T-helper 17 cell (primary cell): ENCODE data around the gene SKA2. TPM values are rescaled to one million over a fixed set of nuclear protein-coding genes. Genes with fewer than 3 reads are reported as not detected.
A peak's percentile ranks its signal among the peaks of the same experiment; 100 is the strongest.
"Not testable (repeated sequence)": the region's sequence is repeated elsewhere in the genome, so short reads cannot be mapped to it uniquely, and the experiment has no call there.

Experiments
- ATAC-seq: fragments of 150-1000 bp; cut with Tn5 transposase; 2 replicates; pipeline ENCODE4 v1.10.0; 2021; ENCODE audit warnings: mild to moderate bottlenecking, moderate library complexity
- DNase-seq, 3 donors: peaks; one replicate each; pipeline versions ENCODE4 v3.0.0 to v3.0.0-alpha.2; 2020 to 2021
- H3K9me3 ChIP-seq: one replicate; pipeline ENCODE4 v1.7.0; 2013; ENCODE audit warnings: low read length, mild to moderate bottlenecking; ENCODE audit not compliant: control insufficient read depth, poor library complexity, severe bottlenecking
- H3K27ac Mint-ChIP-seq: one replicate; pipeline ENCODE4 v1.8.0; 2022; ENCODE audit warnings: mild to moderate bottlenecking, moderate library complexity, mixed read lengths
- H3K27me3 Mint-ChIP-seq: one replicate; pipeline ENCODE4 v1.8.0; 2022; ENCODE audit warnings: mixed read lengths
- H3K36me3 Mint-ChIP-seq: one replicate; pipeline ENCODE4 v1.8.0; 2022; ENCODE audit warnings: low read depth, mixed read lengths
- H3K4me1 Mint-ChIP-seq: one replicate; pipeline ENCODE4 v1.8.0; 2022; ENCODE audit warnings: mild to moderate bottlenecking, mixed read lengths
- H3K4me3 Mint-ChIP-seq: one replicate; pipeline ENCODE4 v1.8.0; 2022; ENCODE audit warnings: mild to moderate bottlenecking, moderate library complexity, mixed read lengths
- total RNA-seq, 4 donors: library from RNA in 2 of 4; stranded (reverse) in 2 of 4; gene quantifications; one replicate each; pipeline ENCODE4 v1.2.3 and lab custom pipeline; 2022 to 2026

SKA2 gene, protein sequence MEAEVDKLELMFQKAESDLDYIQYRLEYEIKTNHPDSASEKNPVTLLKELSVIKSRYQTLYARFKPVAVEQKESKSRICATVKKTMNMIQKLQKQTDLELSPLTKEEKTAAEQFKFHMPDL
- total RNA-seq (10 to 100 TPM; 15.4 to 16.5 TPM), total RNA-seq (lab: John Stamatoyannopoulos, UW) (18.6 to 34.1 reads per million in 2 donors)

DNA sequence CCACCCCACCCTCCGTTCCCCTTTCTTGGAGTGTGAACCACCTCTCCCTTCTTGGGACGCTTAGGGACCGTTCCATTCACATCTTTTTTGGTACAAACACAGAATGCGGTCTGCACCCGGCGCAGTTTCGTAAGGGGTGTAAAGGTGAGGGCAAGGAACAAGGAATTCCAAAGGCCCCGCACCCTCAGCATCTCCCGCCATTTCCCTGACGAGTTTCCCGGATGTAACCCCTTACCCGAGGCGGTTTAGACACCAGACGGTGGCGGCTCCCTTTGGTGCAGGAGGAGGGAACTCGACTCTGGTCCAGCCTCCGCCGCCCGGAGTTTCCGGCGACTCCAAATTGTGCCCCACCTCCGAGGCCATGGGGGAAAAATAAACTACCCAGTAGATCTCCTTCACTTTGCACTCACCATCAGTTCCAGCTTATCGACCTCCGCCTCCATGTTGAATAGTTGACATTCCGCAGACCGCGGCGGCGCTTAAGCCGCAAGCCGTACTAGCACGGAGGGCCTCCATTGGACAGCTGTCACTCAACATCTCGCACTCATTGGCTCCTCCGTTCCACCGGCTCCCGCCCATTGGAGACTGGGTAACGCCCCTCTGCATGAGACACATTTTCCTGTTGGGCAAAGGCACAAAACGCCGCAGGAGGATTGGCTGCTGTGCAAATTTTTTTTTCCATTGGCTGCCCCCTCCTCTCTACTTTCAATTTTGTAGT lies at the start of gene SKA2:
Gene SKA2, minus strand, starts transcription at position 466 of the 718 bp plus-strand sequence. Its CDS starts 23 bp downstream, at position 443.
- Mint-ChIP-seq H3K27ac (no peak within 1 kb of the TSS), H3K4me1 (peaks cover 27% of the 10 kb centered on the region), H3K36me3 (no peaks in the 10 kb centered on the region), H3K27me3 (no peaks in the 10 kb centered on the region), H3K4me3 (no peak within 1 kb of the TSS)
- ATAC-seq (peak; percentile 85), DNase-seq (peak; percentile 83 to 96 (median 91))
- H3K9me3 ChIP-seq, result no peaks in the 10 kb centered on the region

DNA sequence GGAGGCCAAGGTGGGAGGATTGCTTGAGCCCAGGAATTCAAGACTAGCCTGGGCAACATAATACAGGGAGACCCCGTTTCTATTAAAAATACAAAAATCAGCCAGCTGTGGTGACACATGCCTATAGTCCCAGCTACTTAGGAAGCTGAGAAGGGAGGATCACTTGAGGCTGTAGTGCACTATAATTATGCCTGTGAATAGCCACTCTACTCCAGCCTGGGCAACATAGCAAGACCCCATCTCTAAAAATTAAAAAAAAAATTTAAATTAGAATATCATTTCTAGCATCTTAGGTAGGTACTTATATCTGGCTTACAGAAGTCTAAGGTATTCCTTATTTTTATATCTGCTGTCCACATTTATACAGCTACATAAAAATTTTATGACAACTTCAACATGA lies 47.3 kb upstream of the SKA2 start:
- H3K4me1 Mint-ChIP-seq, result no peaks in the 10 kb centered on the region
- no peaks in the 10 kb centered on the region for H3K27me3 Mint-ChIP-seq
- no peak overlapping the region for H3K4me3 Mint-ChIP-seq
- DNase-seq (no peak), ATAC-seq (no peak)
- H3K27ac Mint-ChIP-seq, result no peak overlapping the region
- no peaks in the 10 kb centered on the region for H3K9me3 ChIP-seq
- H3K36me3 Mint-ChIP-seq, result no peaks in the 10 kb centered on the region

DNA sequence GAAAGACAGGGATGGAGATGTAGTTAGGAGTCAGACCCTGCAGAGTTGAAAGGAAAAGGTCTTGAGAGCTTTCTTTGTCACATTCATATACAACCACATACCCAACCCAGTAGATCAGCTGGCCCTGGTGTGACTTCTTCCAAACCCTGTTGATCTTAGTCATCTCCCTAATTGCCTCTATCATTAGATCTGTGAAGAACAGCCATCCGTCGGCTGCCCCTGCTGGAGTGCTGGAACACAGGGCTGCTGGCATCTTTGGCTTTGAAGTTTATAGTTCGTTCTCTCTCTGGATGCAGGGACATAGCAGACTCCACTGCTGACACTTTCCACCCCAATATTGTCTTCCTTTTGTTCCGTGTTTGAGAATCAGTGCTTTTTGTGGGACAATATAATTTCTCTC lies 44.4 kb upstream of the SKA2 start:
- Mint-ChIP-seq H3K4me1 (no peaks in the 10 kb centered on the region), H3K36me3 (no peaks in the 10 kb centered on the region), H3K4me3 (no peak overlapping the region), H3K27me3 (no peaks in the 10 kb centered on the region), H3K27ac (no peak overlapping the region)
- DNase-seq (no peak), ATAC-seq (no peak)
- no peaks in the 10 kb centered on the region for H3K9me3 ChIP-seq

DNA sequence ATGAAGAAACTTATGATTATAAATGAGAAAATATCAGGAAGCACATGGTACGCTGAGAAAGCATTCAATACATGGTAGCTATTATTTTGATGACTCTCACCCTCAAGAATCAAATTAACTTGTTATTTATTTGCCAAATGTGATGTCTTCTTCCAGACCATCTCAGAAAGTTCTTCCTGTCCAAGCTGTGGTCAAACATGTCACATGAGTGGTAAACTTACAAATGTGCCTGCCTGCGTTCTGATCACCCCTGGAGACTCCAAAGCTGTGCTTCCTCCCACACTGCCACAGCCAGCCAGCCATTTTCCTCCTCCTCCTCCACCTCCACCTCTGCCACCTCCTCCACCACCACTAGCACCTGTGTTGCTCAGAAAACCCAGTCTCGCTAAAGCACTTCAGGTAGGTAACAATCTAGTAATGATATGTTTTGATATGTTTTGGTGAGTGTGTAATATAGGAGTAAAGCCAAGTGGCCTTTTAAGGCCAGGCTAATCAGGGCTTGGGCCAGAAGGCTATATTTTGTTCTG lies 38.4 kb upstream of the SKA2 start:
- Mint-ChIP-seq H3K4me3 (no peak overlapping the region), H3K36me3 (peaks cover 2% of the 10 kb centered on the region), H3K27me3 (no peaks in the 10 kb centered on the region), H3K27ac (peak overlapping the region; percentile 5), H3K4me1 (no peaks in the 10 kb centered on the region)
- DNase-seq (no peak), ATAC-seq (no peak)
- no peaks in the 10 kb centered on the region for H3K9me3 ChIP-seq

DNA sequence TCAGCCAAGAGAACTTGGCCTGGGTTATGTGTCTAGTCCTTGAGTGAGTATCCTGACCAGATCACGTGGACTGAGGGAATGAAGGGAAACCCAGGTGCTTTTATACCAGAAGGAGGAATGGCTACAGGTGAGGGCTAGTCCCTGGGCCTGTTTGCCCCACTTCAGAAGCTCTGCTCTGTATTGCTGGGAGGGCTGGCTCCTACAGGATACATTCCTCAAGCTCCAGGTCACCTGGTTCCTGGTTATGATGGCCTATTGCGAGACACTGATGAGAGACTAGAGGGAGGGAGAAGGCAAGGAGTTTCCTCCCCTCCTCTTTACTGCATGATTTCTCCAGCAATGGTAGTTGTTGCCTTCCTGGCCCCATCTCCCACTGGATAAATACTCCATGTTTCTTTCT lies 35.8 kb upstream of the SKA2 start:
- H3K27me3 Mint-ChIP-seq, result no peaks in the 10 kb centered on the region
- H3K9me3 ChIP-seq, result no peaks in the 10 kb centered on the region
- no peak overlapping the region for H3K27ac Mint-ChIP-seq
- no peaks in the 10 kb centered on the region for H3K4me1 Mint-ChIP-seq
- no peak overlapping the region for H3K4me3 Mint-ChIP-seq
- H3K36me3 Mint-ChIP-seq, result peaks cover 2% of the 10 kb centered on the region
- no peak for ATAC-seq
- no peak for DNase-seq

DNA sequence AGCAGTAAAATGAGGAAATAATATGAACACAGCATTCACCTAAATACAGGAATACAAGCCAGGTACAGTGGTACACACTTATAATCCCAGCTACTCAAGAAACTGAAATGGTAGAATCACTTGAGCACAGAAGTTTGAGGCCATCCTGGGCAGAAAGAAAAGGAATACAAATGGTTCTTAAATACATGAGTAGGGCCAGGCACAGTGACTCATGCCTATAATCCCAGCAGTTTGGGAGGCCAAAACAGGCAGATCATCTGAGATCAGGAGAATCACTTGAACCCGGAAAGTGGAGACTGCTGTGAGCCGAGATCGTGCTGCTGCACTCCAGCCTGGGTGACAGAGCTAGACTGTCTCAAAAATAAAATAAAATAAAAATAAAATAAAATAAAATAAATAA lies 31.9 kb upstream of the SKA2 start:
- no peaks in the 10 kb centered on the region for H3K27me3 Mint-ChIP-seq
- DNase-seq, result no peak
- H3K4me1 Mint-ChIP-seq, result no peaks in the 10 kb centered on the region
- H3K36me3 Mint-ChIP-seq, result no peaks in the 10 kb centered on the region
- no peak overlapping the region for H3K4me3 Mint-ChIP-seq
- H3K9me3 ChIP-seq, result no peaks in the 10 kb centered on the region
- ATAC-seq, result no peak
- no peak overlapping the region for H3K27ac Mint-ChIP-seq

DNA sequence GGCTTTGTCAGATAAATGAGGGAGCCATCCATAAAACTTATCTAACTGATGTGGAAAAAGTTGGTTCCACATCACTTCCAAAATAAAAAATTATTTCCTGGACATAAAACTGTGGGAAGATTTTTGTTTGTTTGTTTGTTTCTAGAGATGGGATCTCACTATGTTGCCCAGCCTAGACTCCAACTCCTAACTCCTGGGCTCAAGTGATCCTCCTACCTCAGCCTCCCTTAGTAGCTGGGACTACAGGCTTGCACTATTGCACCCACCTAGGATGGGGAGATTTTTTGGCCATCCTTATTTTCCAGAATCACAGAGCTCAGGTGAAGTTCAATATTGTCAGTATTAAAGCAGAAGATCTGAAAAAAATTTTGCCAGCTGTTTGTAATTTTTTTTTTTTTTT lies 31.0 kb upstream of the SKA2 start:
- H3K4me3 Mint-ChIP-seq, result no peak overlapping the region
- ATAC-seq, result no peak
- no peaks in the 10 kb centered on the region for H3K36me3 Mint-ChIP-seq
- no peak overlapping the region for H3K27ac Mint-ChIP-seq
- DNase-seq, result no peak
- no peaks in the 10 kb centered on the region for H3K27me3 Mint-ChIP-seq
- no peaks in the 10 kb centered on the region for H3K4me1 Mint-ChIP-seq
- no peaks in the 10 kb centered on the region for H3K9me3 ChIP-seq

DNA sequence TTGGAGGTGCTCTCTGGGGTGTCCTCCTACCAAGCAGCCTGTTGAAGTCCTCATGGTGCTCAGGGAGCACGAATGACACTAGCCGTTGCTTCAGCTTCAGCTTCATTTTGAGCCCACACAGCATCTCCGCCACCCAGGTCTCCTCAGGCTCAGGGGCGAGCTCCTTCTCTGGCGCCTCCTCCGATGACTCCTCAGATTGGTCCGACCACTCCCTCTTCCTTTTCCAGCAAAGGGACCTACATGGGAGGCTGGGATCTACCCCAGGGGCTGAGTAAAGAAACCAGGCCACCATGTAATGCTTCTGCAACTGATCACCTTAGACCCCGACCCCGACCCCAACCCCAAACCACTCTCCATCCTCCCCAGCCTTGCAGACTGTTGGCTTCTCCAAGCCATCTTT lies 26.5 kb upstream of the SKA2 start:
- Mint-ChIP-seq H3K27ac (no peak overlapping the region), H3K36me3 (no peaks in the 10 kb centered on the region), H3K4me3 (no peak overlapping the region), H3K4me1 (peaks cover 6% of the 10 kb centered on the region), H3K27me3 (no peaks in the 10 kb centered on the region)
- H3K9me3 ChIP-seq, result no peaks in the 10 kb centered on the region
- no peak for DNase-seq
- ATAC-seq, result no peak

DNA sequence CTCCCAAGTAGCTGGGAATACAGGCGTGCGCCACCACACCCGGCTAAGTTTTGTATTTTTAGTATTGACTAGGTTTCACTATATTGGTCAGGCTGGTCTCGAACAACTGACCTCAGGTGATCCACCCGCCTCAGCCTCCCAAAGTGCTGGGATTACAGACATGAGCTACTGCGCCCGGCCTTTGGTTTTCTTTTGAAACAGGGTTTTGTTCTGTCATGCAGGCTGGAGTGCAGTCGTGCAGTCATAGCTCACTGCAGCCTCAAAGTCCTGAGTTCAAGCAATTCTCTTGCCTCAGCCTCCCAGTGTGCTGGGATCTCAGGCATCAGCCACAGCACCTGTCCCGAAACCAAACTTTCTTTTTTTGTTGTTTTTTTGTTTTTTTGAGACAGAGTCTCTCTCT lies 25.6 kb upstream of the SKA2 start:
- DNase-seq (no peak), ATAC-seq (no peak)
- no peaks in the 10 kb centered on the region for H3K9me3 ChIP-seq
- Mint-ChIP-seq H3K4me1 (peaks cover 8% of the 10 kb centered on the region), H3K27me3 (no peaks in the 10 kb centered on the region), H3K4me3 (no peak overlapping the region), H3K27ac (no peak overlapping the region), H3K36me3 (no peaks in the 10 kb centered on the region)

DNA sequence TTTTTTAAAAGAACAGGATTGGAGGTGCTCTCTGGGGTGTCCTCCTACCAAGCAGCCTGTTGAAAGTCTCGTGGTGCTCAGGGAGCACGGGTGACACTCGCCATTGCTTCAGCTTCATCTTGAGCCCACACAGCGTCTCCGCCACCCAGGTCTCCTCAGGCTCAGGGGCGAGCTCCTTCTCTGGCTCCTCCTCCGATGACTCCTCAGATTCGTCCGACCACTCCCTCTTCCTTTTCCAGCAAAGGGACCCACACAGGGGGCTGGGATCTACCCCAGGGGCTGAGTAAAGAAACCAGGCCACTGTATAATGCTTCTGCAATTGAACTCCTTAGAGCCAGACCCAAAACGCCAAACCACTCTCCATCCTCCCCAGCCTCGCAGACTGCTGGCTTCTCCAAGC lies 24.6 kb upstream of the SKA2 start:
- DNase-seq, H3K9me3 ChIP-seq, ATAC-seq, H3K4me1 Mint-ChIP-seq, H3K27me3 Mint-ChIP-seq, H3K36me3 Mint-ChIP-seq, H3K4me3 Mint-ChIP-seq, H3K27ac Mint-ChIP-seq: not testable (repeated sequence)

DNA sequence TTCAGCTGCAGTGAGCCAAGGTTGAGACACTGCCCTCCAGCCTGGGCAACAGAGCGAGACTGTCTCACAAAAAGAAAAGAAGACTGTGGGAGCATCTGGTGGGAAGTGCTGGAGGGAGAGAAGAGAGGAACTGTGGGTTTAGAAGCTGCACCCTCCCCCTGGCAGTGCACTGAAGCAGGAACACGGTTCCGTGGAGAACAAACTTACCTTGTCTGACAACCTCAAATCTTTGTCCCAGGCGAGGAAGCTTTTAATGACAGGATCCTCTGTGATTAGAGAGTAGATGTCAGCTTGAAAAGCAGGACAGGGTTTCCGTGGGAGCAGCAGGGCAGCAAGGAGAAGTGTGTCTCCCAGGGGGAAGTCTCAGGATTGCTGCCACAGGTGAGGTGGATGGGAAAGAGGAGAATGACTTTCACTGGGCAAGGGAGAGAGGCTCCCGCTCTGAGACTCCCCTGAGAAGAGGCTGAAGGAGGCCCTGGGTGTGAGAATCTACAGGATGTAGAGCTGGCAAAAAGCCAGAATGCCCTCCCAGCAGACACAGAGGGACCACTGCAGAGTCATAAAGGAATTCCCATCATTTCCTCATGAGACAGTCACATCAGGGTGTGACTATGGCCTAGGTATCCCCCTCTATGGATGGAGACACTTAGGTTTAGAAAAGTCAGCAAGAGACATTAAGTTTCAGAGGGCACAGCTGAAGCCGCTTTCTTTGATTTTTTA lies 23.4 kb upstream of the SKA2 start:
- H3K9me3 ChIP-seq, result no peaks in the 10 kb centered on the region
- Mint-ChIP-seq H3K27ac (no peak overlapping the region), H3K27me3 (no peaks in the 10 kb centered on the region), H3K4me3 (no peak overlapping the region), H3K4me1 (peaks cover 8% of the 10 kb centered on the region), H3K36me3 (peaks cover 3% of the 10 kb centered on the region)
- DNase-seq (no peak), ATAC-seq (no peak)

DNA sequence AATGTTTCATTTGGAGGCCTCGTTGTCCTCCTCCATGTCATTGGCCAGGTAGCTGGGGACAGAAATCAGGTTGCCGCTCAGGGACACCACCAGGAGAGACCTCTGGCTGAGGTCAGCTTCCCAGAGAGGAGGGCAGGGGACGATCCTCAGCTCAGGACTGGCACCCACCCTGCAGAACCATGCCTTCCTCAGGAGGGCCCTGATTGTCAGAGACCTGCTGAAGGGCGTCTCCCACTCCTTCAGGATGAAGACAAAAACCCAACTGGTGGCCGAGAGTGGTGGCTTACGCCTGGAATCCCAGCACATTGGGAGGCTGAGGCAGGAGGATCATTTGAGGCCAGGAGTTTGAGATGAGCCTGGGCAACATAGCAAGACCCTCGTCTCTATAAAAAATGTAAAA lies 20.1 kb upstream of the SKA2 start:
- H3K9me3 ChIP-seq, result no peaks in the 10 kb centered on the region
- no peak for ATAC-seq
- peaks cover 11% of the 10 kb centered on the region for H3K4me1 Mint-ChIP-seq
- H3K4me3 Mint-ChIP-seq, result no peak overlapping the region
- peaks cover 3% of the 10 kb centered on the region for H3K36me3 Mint-ChIP-seq
- no peak overlapping the region for H3K27ac Mint-ChIP-seq
- DNase-seq, result no peak
- H3K27me3 Mint-ChIP-seq, result no peaks in the 10 kb centered on the region

DNA sequence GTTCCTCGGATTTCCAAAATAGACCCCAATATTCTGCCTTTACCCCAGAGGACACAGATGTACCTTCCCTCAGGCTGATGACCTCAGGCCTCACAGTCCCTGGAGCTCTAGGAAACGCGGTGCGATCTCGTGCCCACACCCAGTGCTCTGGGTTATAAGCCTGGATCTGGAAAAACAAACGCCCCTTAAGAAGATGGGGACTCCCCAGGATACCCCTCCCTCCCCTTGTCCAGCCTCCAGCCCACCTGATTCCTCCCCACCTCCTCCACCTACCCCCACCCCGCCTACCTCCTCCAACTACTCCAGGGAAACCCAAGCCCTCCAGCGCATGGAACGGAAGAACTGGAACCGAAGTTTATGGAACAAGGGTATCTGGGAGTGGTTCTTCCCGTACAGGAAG lies 19.7 kb upstream of the SKA2 start:
- Mint-ChIP-seq H3K4me3 (no peak overlapping the region), H3K36me3 (peaks cover 3% of the 10 kb centered on the region), H3K27me3 (no peaks in the 10 kb centered on the region), H3K27ac (no peak overlapping the region), H3K4me1 (peaks cover 9% of the 10 kb centered on the region)
- DNase-seq, result no peak
- no peak for ATAC-seq
- H3K9me3 ChIP-seq, result no peaks in the 10 kb centered on the region
